ENCODE results near the gene BABAM2. TPM values are rescaled to one million over a fixed set of nuclear protein-coding genes. Genes with fewer than 3 reads are reported as not detected.
"Not testable (repeated sequence)": the region's sequence is repeated elsewhere in the genome, so short reads cannot be mapped to it uniquely, and the experiment has no call there.

BABAM2 gene
- total RNA-seq, 1 experiment from 2014 or later = 43.5 TPM

DNA sequence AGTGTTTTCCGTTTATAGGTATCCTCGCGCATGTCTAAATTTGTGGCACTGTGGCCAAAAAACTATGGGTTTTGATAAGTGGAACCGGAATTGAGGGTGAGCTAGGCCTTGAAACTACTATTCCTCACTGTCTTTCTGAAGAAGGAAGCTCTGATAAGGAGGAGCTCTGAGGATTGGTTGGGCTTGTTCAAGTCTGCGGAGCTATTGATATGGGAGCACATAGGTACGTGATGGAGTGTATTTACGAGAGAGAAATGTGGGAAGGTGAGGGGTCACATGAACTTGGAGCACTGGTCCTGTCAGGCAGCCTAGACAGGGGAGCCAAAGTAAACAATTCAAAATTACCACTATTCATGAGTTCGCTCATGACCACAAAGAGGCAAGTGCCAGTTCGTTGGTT is 131.4 kb downstream of the BABAM2 start:
- Mint-ChIP-seq H3K27me3 (ENCODE audit: unreplicated experiment) (no peaks in the 10 kb centered on the region), H3K9me3 (ENCODE audit: low read depth, unreplicated experiment) (no peaks in the 10 kb centered on the region)

DNA sequence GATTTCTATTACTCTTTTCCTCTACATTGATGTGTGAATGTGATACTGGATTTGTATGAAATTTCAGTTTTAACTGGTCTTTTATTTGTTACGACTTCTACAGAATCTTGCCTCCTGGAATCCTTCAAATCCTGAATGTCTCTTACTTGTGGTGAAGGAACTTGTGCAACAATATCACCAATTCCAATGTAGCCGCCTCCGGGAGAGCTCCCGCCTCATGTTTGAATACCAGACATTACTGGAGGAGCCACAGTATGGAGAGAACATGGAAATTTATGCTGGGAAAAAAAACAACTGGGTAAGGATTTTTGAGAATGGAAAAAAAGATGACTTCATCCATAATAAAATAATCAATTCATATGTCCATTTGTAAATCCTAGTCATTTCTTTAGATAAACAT is 134.6 kb downstream of the BABAM2 start:
- DNase-seq = no peak
- H3K4me1 Mint-ChIP-seq (ENCODE audit: low read depth, unreplicated experiment) = no peaks in the 10 kb centered on the region
- TF ChIP-seq, protein P1, sequence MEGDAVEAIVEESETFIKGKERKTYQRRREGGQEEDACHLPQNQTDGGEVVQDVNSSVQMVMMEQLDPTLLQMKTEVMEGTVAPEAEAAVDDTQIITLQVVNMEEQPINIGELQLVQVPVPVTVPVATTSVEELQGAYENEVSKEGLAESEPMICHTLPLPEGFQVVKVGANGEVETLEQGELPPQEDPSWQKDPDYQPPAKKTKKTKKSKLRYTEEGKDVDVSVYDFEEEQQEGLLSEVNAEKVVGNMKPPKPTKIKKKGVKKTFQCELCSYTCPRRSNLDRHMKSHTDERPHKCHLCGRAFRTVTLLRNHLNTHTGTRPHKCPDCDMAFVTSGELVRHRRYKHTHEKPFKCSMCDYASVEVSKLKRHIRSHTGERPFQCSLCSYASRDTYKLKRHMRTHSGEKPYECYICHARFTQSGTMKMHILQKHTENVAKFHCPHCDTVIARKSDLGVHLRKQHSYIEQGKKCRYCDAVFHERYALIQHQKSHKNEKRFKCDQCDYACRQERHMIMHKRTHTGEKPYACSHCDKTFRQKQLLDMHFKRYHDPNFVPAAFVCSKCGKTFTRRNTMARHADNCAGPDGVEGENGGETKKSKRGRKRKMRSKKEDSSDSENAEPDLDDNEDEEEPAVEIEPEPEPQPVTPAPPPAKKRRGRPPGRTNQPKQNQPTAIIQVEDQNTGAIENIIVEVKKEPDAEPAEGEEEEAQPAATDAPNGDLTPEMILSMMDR (IDR thresholded peaks at IDR 0.05; ENCODE audit: unreplicated experiment) = no peak
- no peaks in the 10 kb centered on the region for H3K9me3 Mint-ChIP-seq (ENCODE audit: low read depth, unreplicated experiment)
- no peak overlapping the region for H3K27ac Mint-ChIP-seq (ENCODE audit: unreplicated experiment)
- CTCF ChIA-PET = interaction anchor here (0.6 kb wide), 1 partner anchor 31 kb away, joined by 7 read pairs; no protein-coding TSS in a partner anchor
- H3K36me3 Mint-ChIP-seq (ENCODE audit: insufficient read depth, unreplicated experiment) = peaks cover 4% of the 10 kb centered on the region
- intact Hi-C loops (cut with micrococcal nuclease; ENCODE audit: unreplicated experiment) = no loop called here
- no peaks in the 10 kb centered on the region for H3K27me3 Mint-ChIP-seq (ENCODE audit: unreplicated experiment)
- H3K4me3 Mint-ChIP-seq (ENCODE audit: low read depth, unreplicated experiment) = no peak overlapping the region
- BruUV-seq (replicated peaks) = no TSS peak

More for the DNA sequence above, 131.4 kb downstream of the BABAM2 start:
- H3K36me3 Mint-ChIP-seq (ENCODE audit: insufficient read depth, unreplicated experiment) = peaks cover 4% of the 10 kb centered on the region
- H3K4me1 Mint-ChIP-seq (ENCODE audit: low read depth, unreplicated experiment) = no peaks in the 10 kb centered on the region
- TF ChIP-seq, protein P1 (IDR thresholded peaks at IDR 0.05; ENCODE audit: unreplicated experiment) = no peak
- no TSS peak for BruUV-seq (replicated peaks)
- no peak overlapping the region for H3K27ac Mint-ChIP-seq (ENCODE audit: unreplicated experiment)
- intact Hi-C loops (cut with micrococcal nuclease; ENCODE audit: unreplicated experiment) = no loop called here
- H3K4me3 Mint-ChIP-seq (ENCODE audit: low read depth, unreplicated experiment) = no peak overlapping the region
- CTCF ChIA-PET = no interaction called here
- no peak for DNase-seq

- H3K27ac Mint-ChIP-seq (ENCODE audit: unreplicated experiment); BruUV-seq (replicated peaks); CTCF ChIA-PET; H3K27me3 Mint-ChIP-seq (ENCODE audit: unreplicated experiment); H3K9me3 Mint-ChIP-seq (ENCODE audit: low read depth, unreplicated experiment); intact Hi-C loops (cut with micrococcal nuclease; ENCODE audit: unreplicated experiment); H3K4me1 Mint-ChIP-seq (ENCODE audit: low read depth, unreplicated experiment); DNase-seq; H3K4me3 Mint-ChIP-seq (ENCODE audit: low read depth, unreplicated experiment); H3K36me3 Mint-ChIP-seq (ENCODE audit: insufficient read depth, unreplicated experiment): not testable (repeated sequence)
Measured at GRCh38 chr2:28026230-28026629, 135.7 kb downstream of the BABAM2 start.

DNA sequence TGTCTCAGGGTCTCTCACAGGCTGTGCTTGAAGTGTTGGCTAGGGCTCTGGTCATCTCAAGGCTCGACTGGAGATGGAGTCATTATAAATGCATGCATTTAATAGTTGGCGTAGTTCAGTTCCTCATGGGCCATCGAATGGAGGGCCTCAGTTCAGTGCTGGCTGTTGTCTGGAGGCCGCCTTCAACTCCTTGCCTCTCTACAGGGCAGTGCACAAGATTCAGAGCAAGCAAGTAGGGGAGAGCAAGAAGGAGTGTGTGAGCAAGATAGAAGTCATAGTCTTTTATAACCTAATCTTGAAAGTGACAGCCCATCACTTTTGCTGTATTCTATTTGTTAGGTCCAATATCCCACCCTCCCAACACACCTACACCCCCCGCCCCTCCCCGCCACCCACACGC is 137.5 kb downstream of the BABAM2 start:
- Mint-ChIP-seq H3K27me3 (ENCODE audit: unreplicated experiment) (no peaks in the 10 kb centered on the region), H3K9me3 (ENCODE audit: low read depth, unreplicated experiment) (no peaks in the 10 kb centered on the region), H3K36me3 (ENCODE audit: insufficient read depth, unreplicated experiment) (peaks cover 4% of the 10 kb centered on the region), H3K4me3 (ENCODE audit: low read depth, unreplicated experiment) (no peak overlapping the region), H3K27ac (ENCODE audit: unreplicated experiment) (no peak overlapping the region), H3K4me1 (ENCODE audit: low read depth, unreplicated experiment) (no peaks in the 10 kb centered on the region)
- intact Hi-C loops (cut with micrococcal nuclease; ENCODE audit: unreplicated experiment) = no loop called here
- no peak for DNase-seq
- TF ChIP-seq, protein P1 (IDR thresholded peaks at IDR 0.05; ENCODE audit: unreplicated experiment) = no peak
- CTCF ChIA-PET = no interaction called here
- no TSS peak for BruUV-seq (replicated peaks)

DNA sequence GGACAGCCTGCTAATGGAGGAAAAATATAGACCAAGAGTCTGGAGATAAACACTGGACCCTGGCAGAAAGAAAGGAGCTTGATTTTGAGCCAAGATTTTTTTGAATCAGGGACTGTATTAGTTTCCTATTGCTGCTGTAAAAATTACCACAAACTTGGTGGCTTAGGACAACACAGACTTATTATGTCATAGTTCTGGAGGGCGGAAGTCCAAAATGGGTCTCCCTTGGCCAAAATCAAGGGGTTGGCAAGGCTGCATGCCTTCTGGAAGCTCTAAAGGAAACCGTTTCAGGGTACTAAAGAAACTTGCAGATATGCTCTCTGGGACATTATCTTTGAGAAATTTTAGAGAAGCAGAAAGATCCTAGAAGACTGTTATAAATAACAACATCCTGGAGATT is 140.1 kb downstream of the BABAM2 start:
- no peak for DNase-seq
- no peak overlapping the region for H3K27ac Mint-ChIP-seq (ENCODE audit: unreplicated experiment)
- peaks cover 4% of the 10 kb centered on the region for H3K36me3 Mint-ChIP-seq (ENCODE audit: insufficient read depth, unreplicated experiment)
- H3K9me3 Mint-ChIP-seq (ENCODE audit: low read depth, unreplicated experiment) = no peaks in the 10 kb centered on the region
- H3K4me1 Mint-ChIP-seq (ENCODE audit: low read depth, unreplicated experiment) = no peaks in the 10 kb centered on the region
- intact Hi-C loops (cut with micrococcal nuclease; ENCODE audit: unreplicated experiment) = no loop called here
- TF ChIP-seq, protein P1 (IDR thresholded peaks at IDR 0.05; ENCODE audit: unreplicated experiment) = no peak
- no TSS peak for BruUV-seq (replicated peaks)
- CTCF ChIA-PET = interaction anchor here (0.5 to 0.6 kb wide), 2 partner anchors 114 to 299 kb away, joined by 3 to 6 read pairs; no protein-coding TSS in a partner anchor
- H3K4me3 Mint-ChIP-seq (ENCODE audit: low read depth, unreplicated experiment) = no peak overlapping the region
- no peaks in the 10 kb centered on the region for H3K27me3 Mint-ChIP-seq (ENCODE audit: unreplicated experiment)
